CD4-positive, alpha-beta memory T cell (primary cell): Measurements from ENCODE around the gene KIN. TPM values are rescaled to one million over a fixed set of nuclear protein-coding genes. Genes with fewer than 3 reads are reported as not detected.

ENCODE experiments used
- CTCF ChIA-PET: fragments of 350-600 bp; sonication (Branson Sonifier 250); formaldehyde crosslinking; loops from one replicate; lab custom pipeline; 2021; ENCODE audit warnings: inconsistent platforms; ENCODE audit not compliant: partially characterized antibody; lab: Charles Lee
- POLR2A ChIA-PET: fragments of 350-600 bp; sonication (Branson Sonifier 250); formaldehyde crosslinking; loops from one replicate; lab custom pipeline; 2021; ENCODE audit not compliant: partially characterized antibody; lab: Charles Lee
- DNase-seq, 5 donors: peaks; one replicate each; pipeline versions ENCODE4 v3.0.0 to v3.0.0-alpha.2; 2020 to 2022; ENCODE audit warnings: mixed read lengths in 1 of 5
- H3K27ac ChIP-seq: one replicate; pipeline ENCODE4 v1.7.0; 2013; ENCODE audit warnings: low read depth, low read length
- H3K27me3 ChIP-seq: 2 replicates; pipeline ENCODE4 v1.7.0; 2013; ENCODE audit warnings: mild to moderate bottlenecking, low read length, moderate library complexity; ENCODE audit not compliant: insufficient read depth
- H3K36me3 ChIP-seq: 2 replicates; pipeline ENCODE4 v1.7.0; 2013; ENCODE audit warnings: mild to moderate bottlenecking, low read length, moderate library complexity; ENCODE audit not compliant: insufficient read depth
- H3K4me1 ChIP-seq: 2 replicates; pipeline ENCODE4 v1.7.0; 2013; ENCODE audit warnings: mild to moderate bottlenecking, low read length, moderate library complexity; ENCODE audit not compliant: insufficient read depth
- H3K4me3 ChIP-seq, 2 donors: one replicate each; pipeline ENCODE4 v1.7.0; 2013; ENCODE audit warnings: low read length in 2 of 2, mild to moderate bottlenecking in 1 of 2
- H3K9me3 ChIP-seq, 2 donors: one replicate each; pipeline ENCODE4 v1.7.0; 2013; ENCODE audit warnings: low read length in 2 of 2, control low read depth in 1 of 2; ENCODE audit not compliant: control insufficient read depth in 1 of 2
- H3K27ac Mint-ChIP-seq, 7 donors: one replicate each; pipeline ENCODE4 v1.8.0; 2020 to 2021; ENCODE audit warnings: mixed read lengths in 7 of 7, mild to moderate bottlenecking in 6 of 7, inconsistent platforms in 3 of 7, moderate library complexity in 3 of 7
- H3K27me3 Mint-ChIP-seq, 2 donors: one replicate each; pipeline ENCODE4 v1.8.0; 2020 to 2021; ENCODE audit warnings: mixed read lengths in 2 of 2
- H3K36me3 Mint-ChIP-seq, 2 donors: one replicate each; pipeline ENCODE4 v1.8.0; 2020 to 2021; ENCODE audit warnings: mixed read lengths in 2 of 2, inconsistent platforms in 1 of 2, mild to moderate bottlenecking in 1 of 2
- H3K4me1 Mint-ChIP-seq, 4 donors: one replicate each; pipeline ENCODE4 v1.8.0; 2020 to 2021; ENCODE audit warnings: mixed read lengths in 4 of 4, mild to moderate bottlenecking in 1 of 4
- H3K4me3 Mint-ChIP-seq, 8 donors: one replicate each; pipeline ENCODE4 v1.8.0; 2020 to 2021; ENCODE audit warnings: mixed read lengths in 8 of 8, mild to moderate bottlenecking in 7 of 8, moderate library complexity in 6 of 8, inconsistent platforms in 3 of 8
- H3K9me3 Mint-ChIP-seq, 8 donors: one replicate each; pipeline ENCODE4 v1.8.0; 2020 to 2021; ENCODE audit warnings: mixed read lengths in 8 of 8, mild to moderate bottlenecking in 5 of 8, inconsistent platforms in 3 of 8, moderate library complexity in 1 of 8
- intact Hi-C: fragments of 100-400 bp; cut with micrococcal nuclease; formaldehyde crosslinking; loops from one replicate; pipeline ENCODE4 v1.15.1; 2023
- polyA plus RNA-seq, 2 donors: library from polyadenylated mRNA; unstranded; fragments of 300-500 nt; fragmentation: Illumina TruSeq; gene quantifications; one replicate each; pipeline ENCODE4 v1.2.3, GENCODE V29; 2021
- total RNA-seq, 2 experiments: library from RNA; stranded (reverse); gene quantifications; one replicate each; pipeline ENCODE4 v1.2.3, GENCODE V29; 2021

The KIN gene
- 10 to 100 TPM; 14.5 to 14.7 TPM for total RNA-seq
- polyA plus RNA-seq, result 1 to 10 TPM; 4.1 to 6.2 TPM

GRCh38 chr10:7787857-7788638 lies at the start of gene KIN, which contains the start of gene ATP5F1C:
KIN (minus strand) TSS chr10:7787993; CDS start chr10:7787933, 60 bp downstream.
ATP5F1C (plus strand) TSS chr10:7788177; CDS start chr10:7788208, 31 bp downstream.
- peak within 1 kb of the TSS; percentile 75 for H3K27ac ChIP-seq
- H3K27me3 Mint-ChIP-seq, result no peaks in the 10 kb centered on the region
- H3K4me3 ChIP-seq, result peak within 1 kb of the TSS; percentile 91 to 99
- H3K9me3 ChIP-seq, result no peaks in the 10 kb centered on the region
- H3K4me3 Mint-ChIP-seq, result no peak within 1 kb of the TSS
- H3K4me1 Mint-ChIP-seq, result peaks cover 45 to 72% (median 56%) of the 10 kb centered on the region in 4 donors
- H3K9me3 Mint-ChIP-seq, result no peaks in the 10 kb centered on the region
- H3K4me1 ChIP-seq, result peaks cover 77% of the 10 kb centered on the region
- POLR2A ChIA-PET, result interaction anchor here (0.5 to 4.3 kb wide), 9 partner anchors 9 to 628 kb away, joined by 3 to 102 read pairs (median 6); partner anchors contain the start of gene TAF3
- no peaks in the 10 kb centered on the region for H3K27me3 ChIP-seq
- CTCF ChIA-PET, result interaction anchor here (1.0 to 1.3 kb wide), 5 partner anchors 21 to 102 kb away, joined by 3 to 9 read pairs (median 3); partner anchors contain the start of gene TAF3
- peak within 1 kb of the TSS in 1 of 7 donors; percentile 36 for H3K27ac Mint-ChIP-seq
- peaks cover 13 to 32% of the 10 kb centered on the region in 2 donors for H3K36me3 Mint-ChIP-seq
- peak; percentile 96 to 97 (median 97) for DNase-seq
- no peaks in the 10 kb centered on the region for H3K36me3 ChIP-seq
- intact Hi-C loops, result loop anchor here (1.0 to 2.0 kb wide), 2 partner anchors 30 to 1975 kb away; partner anchors contain the start of genes GDI2 and TAF3

- DNase-seq, result no peak
- intact Hi-C loops, result no loop called here
- no peak overlapping the region for H3K4me3 Mint-ChIP-seq
- peaks cover 33 to 50% of the 10 kb centered on the region in 2 donors for H3K36me3 Mint-ChIP-seq
- Histone ChIP-seq H3K27ac (no peak overlapping the region), H3K9me3 (no peaks in the 10 kb centered on the region), H3K4me1 (no peaks in the 10 kb centered on the region), H3K36me3 (no peaks in the 10 kb centered on the region), H3K27me3 (no peaks in the 10 kb centered on the region), H3K4me3 (no peak overlapping the region)
- H3K27me3 Mint-ChIP-seq, result no peaks in the 10 kb centered on the region
- peaks cover 0 to 1% (median 0%) of the 10 kb centered on the region in 8 donors for H3K9me3 Mint-ChIP-seq
- peak overlapping the region in 1 of 7 donors; percentile 62 for H3K27ac Mint-ChIP-seq
- ChIA-PET CTCF (no interaction called here), POLR2A (no interaction called here)
- H3K4me1 Mint-ChIP-seq, result peaks cover 25 to 69% (median 44%) of the 10 kb centered on the region in 4 donors
Observed at GRCh38 chr10:7836571-7836970, 48.8 kb upstream of the KIN start.

GRCh38 chr10:7834262-7834661 lies 46.5 kb upstream of the KIN start:
- H3K4me3 Mint-ChIP-seq, result peak overlapping the region in 2 of 8 donors; percentile 27 to 43
- H3K36me3 Mint-ChIP-seq, result peaks cover 29 to 48% of the 10 kb centered on the region in 2 donors
- Histone ChIP-seq H3K4me1 (no peaks in the 10 kb centered on the region), H3K9me3 (no peaks in the 10 kb centered on the region), H3K36me3 (no peaks in the 10 kb centered on the region), H3K27ac (no peak overlapping the region), H3K27me3 (no peaks in the 10 kb centered on the region), H3K4me3 (no peak overlapping the region)
- H3K4me1 Mint-ChIP-seq, result peaks cover 35 to 70% (median 54%) of the 10 kb centered on the region in 4 donors
- ChIA-PET CTCF (no interaction called here), POLR2A (no interaction called here)
- intact Hi-C loops, result no loop called here
- H3K27ac Mint-ChIP-seq, result no peak overlapping the region
- no peak for DNase-seq
- no peaks in the 10 kb centered on the region for H3K27me3 Mint-ChIP-seq
- no peaks in the 10 kb centered on the region for H3K9me3 Mint-ChIP-seq

GRCh38 chr10:7833210-7833609 lies 45.4 kb upstream of the KIN start:
- H3K9me3 ChIP-seq, result no peaks in the 10 kb centered on the region
- H3K27ac ChIP-seq, result no peak overlapping the region
- Mint-ChIP-seq H3K4me3 (no peak overlapping the region), H3K27me3 (no peaks in the 10 kb centered on the region), H3K9me3 (no peaks in the 10 kb centered on the region), H3K36me3 (peaks cover 30 to 49% of the 10 kb centered on the region in 2 donors), H3K27ac (no peak overlapping the region), H3K4me1 (peaks cover 35 to 68% (median 53%) of the 10 kb centered on the region in 4 donors)
- no peaks in the 10 kb centered on the region for H3K27me3 ChIP-seq
- H3K4me1 ChIP-seq, result no peaks in the 10 kb centered on the region
- intact Hi-C loops, result no loop called here
- ChIA-PET CTCF (no interaction called here), POLR2A (no interaction called here)
- no peak for DNase-seq
- no peak overlapping the region for H3K4me3 ChIP-seq
- H3K36me3 ChIP-seq, result no peaks in the 10 kb centered on the region

- Mint-ChIP-seq H3K36me3 (peaks cover 35 to 53% of the 10 kb centered on the region in 2 donors), H3K4me1 (peaks cover 38 to 72% (median 56%) of the 10 kb centered on the region in 4 donors), H3K27ac (no peak overlapping the region), H3K4me3 (no peak overlapping the region), H3K27me3 (no peaks in the 10 kb centered on the region), H3K9me3 (no peaks in the 10 kb centered on the region)
- H3K27me3 ChIP-seq, result no peaks in the 10 kb centered on the region
- H3K27ac ChIP-seq, result no peak overlapping the region
- peaks cover 1% of the 10 kb centered on the region for H3K36me3 ChIP-seq
- H3K9me3 ChIP-seq, result no peaks in the 10 kb centered on the region
- CTCF ChIA-PET, result no interaction called here
- no peak for DNase-seq
- no peak overlapping the region for H3K4me3 ChIP-seq
- H3K4me1 ChIP-seq, result no peaks in the 10 kb centered on the region
- intact Hi-C loops, result no loop called here
- POLR2A ChIA-PET, result no interaction called here
Observed at GRCh38 chr10:7832060-7832459, 44.3 kb upstream of the KIN start.

- no peaks in the 10 kb centered on the region for H3K9me3 ChIP-seq
- no peak overlapping the region for H3K27ac ChIP-seq
- DNase-seq, result no peak
- peaks cover 7% of the 10 kb centered on the region for H3K4me1 ChIP-seq
- no peak overlapping the region for H3K27ac Mint-ChIP-seq
- no peaks in the 10 kb centered on the region for H3K27me3 Mint-ChIP-seq
- peaks cover 17% of the 10 kb centered on the region for H3K36me3 ChIP-seq
- no peak overlapping the region for H3K4me3 Mint-ChIP-seq
- H3K4me1 Mint-ChIP-seq, result peaks cover 41 to 64% (median 54%) of the 10 kb centered on the region in 4 donors
- H3K4me3 ChIP-seq, result no peak overlapping the region
- H3K36me3 Mint-ChIP-seq, result peaks cover 41 to 60% of the 10 kb centered on the region in 2 donors
- intact Hi-C loops, result no loop called here
- no peaks in the 10 kb centered on the region for H3K9me3 Mint-ChIP-seq
- ChIA-PET POLR2A (no interaction called here), CTCF (no interaction called here)
- H3K27me3 ChIP-seq, result no peaks in the 10 kb centered on the region
Observed at GRCh38 chr10:7829289-7829834, 41.6 kb upstream of the KIN start.

GRCh38 chr10:7826971-7827370 lies 39.2 kb upstream of the KIN start:
- no peak for DNase-seq
- H3K4me1 Mint-ChIP-seq, result peaks cover 28 to 48% (median 39%) of the 10 kb centered on the region in 4 donors
- ChIA-PET CTCF (no interaction called here), POLR2A (interaction anchor here (1.7 kb wide), 1 partner anchor 8 kb away, joined by 4 read pairs; the partner anchor contains the start of gene TAF3)
- Histone ChIP-seq H3K27me3 (no peaks in the 10 kb centered on the region), H3K36me3 (peaks cover 17% of the 10 kb centered on the region), H3K27ac (no peak overlapping the region), H3K4me1 (peaks cover 7% of the 10 kb centered on the region), H3K9me3 (no peaks in the 10 kb centered on the region), H3K4me3 (no peak overlapping the region)
- no peak overlapping the region for H3K4me3 Mint-ChIP-seq
- no peaks in the 10 kb centered on the region for H3K9me3 Mint-ChIP-seq
- intact Hi-C loops, result no loop called here
- no peaks in the 10 kb centered on the region for H3K27me3 Mint-ChIP-seq
- peaks cover 44 to 50% of the 10 kb centered on the region in 2 donors for H3K36me3 Mint-ChIP-seq
- H3K27ac Mint-ChIP-seq, result no peak overlapping the region
